Activated CD8-positive, alpha-beta memory T cell treated with anti-CD3 and anti-CD28 coated beads, Interleukin-2, amount 50 U/mL, for 1 hour (primary cell): ENCODE results near the gene HHAT.

Experiments
- DNase-seq: peaks from one replicate; pipeline ENCODE4 v3.0.0-alpha.2; 2020; ENCODE audit errors: extremely low read depth

Gene HHAT

DNA sequence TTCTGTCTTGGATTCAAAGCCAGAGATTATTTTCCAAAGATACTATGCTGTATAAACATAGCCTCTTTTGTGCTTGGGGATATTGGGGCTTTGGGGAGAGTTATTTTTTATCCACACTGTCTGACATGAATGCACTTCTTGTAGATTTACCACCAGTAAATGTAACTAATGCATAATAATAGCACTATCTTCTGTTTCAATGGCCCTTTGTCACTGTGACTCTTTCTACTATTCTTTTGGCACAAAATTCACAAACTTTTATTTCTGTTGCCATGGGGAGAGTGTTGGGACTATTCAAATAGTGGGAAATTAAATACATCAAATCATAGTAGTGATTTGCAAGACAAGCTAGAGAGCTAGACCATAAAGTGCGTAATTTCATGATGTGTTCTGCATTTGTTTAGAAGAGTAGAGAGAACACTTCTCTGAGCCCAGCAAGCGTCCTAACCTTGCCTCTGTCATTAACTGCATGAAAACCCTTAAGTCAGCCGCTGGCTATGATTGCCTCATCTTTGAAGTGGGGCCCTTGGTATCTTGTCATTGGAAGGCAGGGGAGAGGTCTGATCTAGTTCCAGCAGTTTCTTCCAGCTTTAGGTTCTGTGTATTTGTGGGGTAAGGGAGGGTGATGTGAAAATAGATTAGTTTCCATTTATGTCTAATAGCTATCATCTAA lies 154.4 kb downstream of the HHAT start:
- no peak for DNase-seq

DNA sequence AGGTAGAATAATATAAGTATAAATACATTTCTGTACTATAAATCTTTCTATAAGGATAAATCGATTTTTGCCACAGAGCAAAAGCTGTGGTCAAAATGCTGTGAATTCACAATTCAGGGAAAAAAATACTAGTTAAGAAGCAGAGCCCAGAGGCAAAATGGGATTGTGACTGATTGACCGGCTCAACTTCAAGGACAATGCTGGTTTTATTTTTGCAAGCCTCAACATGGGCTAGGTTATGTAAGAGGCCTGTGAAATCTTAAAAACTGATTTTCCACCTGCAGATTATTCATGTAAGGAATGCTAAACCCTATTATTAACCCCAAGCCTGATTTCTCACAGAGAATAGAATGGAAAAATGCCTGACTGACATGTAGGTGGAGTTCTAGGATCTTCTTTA lies 155.1 kb downstream of the HHAT start:
- no peak for DNase-seq

DNA sequence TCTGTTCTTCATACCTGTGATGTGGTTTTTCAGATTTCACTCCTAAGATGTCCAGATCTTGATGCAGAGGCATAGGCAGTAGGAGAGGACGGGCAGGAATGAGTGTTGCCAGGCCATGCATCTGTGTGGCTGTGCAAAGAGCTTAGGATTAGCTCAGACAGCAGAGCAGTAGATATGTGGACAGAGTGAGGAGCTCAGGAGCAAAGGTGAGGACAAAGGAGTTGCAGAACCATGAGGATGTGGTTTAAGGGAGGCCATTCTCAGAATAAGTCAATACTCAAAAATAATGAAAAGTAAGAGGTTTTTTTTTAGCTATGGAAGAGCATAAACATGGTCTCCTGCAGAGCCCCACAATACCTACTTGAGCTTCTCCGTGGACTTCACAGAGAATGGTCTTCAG lies 158.3 kb downstream of the HHAT start:
- no peak for DNase-seq

DNA sequence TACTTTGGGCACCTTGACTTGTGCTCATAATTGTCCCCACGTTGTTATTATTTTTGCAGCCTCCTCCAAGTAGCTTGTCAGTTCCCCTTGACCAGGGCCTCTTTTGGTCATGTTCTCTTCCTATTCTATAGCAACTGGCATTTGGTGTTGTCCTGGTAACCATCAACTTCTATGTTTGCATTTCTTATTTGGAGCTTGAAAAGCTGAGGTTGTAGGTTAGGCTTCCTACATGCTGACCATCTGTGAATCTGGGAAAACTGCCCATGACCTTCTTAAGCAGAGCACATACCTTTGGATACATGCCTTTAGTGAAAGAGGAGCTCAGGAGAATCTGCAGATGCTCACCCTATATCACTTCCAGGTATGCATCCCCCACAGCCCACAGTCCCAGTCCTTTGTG lies 160.8 kb downstream of the HHAT start:
- no peak for DNase-seq

DNA sequence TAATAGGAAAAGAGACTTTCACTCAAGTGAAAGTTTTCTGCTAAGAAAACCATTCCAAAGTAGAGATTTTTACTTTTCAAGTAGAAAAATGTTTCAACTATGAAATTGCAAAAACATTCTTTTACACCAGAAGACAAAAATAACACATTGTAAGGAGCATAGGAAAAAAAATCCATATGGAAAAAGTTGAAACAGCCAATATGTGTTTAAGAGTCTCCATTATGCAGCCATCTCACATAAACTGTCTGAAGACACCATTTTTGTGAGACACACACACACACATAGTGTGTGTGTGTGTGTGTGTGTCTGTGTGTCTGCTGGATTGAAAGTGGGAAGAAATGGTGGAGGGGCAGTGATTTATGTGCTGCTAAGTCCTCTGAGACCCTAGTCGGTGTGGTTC lies 162.1 kb downstream of the HHAT start:
- no peak for DNase-seq

DNA sequence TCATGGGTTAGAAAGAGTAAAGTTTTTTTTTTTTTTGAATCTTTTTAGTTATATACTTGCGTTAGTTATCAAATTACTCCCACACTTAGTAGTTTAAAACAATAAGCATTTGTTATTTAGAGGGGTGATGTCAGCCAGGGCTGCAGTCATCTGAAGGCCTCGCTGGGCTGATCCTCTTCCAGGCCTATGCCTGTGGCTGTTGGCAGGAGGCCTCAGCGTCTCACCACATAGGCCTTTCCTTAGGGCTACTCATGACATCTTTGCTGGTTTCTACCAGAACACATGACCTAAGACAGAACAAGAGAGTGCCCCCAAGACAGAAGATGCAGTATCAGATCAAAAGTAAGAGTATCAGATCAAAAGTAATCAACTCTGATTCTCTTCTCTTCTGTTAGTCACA lies 167.4 kb downstream of the HHAT start:
- DNase-seq: no peak

DNA sequence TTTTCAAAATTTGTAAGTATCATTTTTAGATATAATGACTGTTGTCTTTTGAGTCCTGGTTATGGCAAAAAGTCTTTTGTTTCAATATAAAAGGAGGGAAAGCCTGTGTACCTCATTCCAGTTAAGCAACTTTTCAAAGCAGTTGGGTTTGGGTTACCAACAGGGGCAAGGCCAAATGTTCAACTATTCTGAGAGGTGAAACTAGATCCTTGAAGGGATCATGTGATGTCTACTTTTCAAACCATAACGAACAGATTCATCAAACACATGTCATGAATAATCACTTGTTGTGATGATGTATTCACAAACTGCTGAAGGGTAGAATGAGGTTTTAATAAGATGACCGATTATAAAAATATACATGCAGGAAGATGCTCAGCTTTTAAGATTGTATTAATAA lies 171.3 kb downstream of the HHAT start:
- no peak for DNase-seq

DNA sequence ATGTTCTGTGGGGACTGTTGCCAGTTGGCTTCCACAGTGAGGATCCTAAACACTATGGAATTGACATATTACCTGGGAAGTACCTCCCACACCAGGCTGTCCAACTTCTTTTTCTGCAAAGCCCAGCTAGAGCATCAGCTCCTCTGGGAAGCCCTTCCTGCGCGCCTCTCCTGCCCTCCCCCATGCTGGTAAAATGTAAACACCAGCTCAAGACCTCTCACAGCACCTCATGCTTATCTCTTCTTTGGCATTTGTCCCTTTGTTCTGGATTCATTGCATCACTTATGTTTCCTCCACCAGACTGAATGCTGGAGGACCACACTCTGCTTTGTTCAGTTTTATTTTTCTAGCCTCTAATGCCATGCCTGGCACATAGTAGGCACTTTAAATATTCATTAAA lies 172.1 kb downstream of the HHAT start:
- DNase-seq: no peak

DNA sequence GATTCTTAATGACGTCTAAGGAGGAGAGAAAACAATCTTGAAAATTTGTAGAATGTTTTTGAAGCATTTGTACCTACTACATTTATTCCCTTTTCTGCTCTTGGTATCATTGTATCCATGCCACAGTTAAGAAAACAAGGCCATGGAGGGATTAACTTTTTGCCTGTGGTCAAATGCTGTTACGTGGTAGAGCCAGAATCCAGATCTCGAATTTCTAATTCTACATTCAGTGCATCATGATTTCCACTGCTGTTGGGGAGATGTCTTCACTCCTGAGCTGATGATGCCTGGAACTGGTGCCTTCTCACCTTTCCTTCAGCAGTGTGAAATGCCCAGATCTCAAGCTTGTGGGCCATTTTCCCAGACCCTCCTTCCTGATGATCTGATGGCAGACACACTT lies 175.6 kb downstream of the HHAT start:
- DNase-seq: no peak

DNA sequence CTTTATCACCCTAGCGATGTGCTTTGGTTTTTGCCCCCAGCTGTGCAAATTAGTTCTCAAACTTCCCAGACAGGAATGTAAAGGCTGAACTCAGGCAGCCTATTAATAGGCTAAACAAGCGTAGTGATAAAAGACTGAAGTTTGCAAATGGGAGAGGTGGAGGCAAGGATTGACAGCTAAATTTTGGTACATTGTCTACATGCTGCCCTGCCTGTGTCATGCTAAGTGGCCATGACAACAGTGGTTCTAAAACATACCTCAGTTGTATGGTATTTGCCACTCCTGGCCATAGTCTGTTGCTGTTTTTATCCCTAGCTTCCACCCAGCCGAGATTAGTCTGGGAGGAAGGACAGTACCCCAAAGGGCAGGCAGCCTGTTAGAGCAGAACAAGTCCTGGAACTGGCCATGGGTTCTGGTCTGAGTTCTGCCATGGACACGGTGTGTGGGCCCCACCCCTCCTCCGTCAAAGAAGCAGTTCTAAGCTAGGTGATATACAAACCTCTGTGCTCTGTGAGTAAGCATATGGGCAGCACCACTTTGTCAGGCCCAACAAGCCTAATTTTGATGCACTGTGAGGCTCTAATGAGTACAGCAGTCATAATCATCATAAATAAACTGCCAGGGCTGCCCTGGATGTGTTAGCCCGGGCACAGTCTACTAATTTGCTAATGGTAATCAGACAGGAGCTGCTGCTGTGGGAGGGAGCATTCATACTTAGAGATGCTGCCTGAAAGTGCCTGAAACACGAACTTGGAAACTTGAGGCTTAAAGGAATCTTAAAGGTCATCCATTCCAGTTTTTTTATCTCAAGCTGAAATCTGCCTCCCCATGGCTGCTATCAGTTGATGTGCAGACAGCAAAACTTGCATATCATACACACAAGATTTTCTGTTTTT lies 177.1 kb downstream of the HHAT start:
- DNase-seq: no peak

DNA sequence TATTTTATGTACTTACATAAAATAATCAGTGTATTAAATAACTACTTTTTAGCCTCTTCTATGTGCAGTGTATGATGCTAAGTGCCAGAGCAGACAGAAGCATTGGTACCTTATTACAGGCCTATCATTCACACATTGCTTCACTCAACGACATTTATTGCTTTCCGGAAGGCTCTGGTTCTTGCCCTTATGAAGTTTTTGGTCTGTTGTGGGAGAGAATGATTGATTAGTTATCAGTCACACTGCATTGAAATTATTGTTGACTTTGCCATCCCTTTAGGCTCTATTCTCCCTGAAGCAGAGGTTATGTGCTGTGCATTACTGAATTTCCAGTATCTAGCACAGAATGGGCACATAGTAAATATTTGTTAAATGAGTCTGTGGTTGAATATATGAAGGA lies 178.0 kb downstream of the HHAT start:
- no peak for DNase-seq

DNA sequence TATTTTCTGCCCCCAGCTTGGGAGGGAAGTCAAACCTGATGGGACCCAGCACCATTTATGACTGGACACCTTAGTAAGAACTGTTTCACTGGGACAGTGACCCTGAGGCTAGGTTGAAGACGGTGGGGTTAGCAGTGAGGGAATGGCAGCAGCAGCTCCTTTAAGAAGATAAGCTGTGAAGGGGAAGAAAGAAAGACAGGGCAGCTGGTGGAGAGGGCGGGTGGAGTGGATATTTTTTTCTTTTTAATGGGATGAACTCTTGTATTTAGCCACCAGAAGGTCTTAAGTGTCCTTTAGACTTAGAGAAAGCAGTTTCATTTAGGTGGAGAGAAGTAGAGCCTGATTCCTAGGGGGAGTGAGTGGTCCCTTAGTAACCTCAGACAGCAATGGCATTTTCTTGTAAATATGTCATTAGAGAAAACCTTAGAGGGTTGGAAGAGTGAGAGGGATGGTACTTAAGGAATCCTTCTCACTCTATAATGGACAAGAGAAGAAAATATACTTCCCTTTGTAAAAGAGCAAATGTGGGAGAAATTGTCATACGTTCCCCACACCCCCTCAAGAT lies 187.5 kb downstream of the HHAT start:
- DNase-seq: no peak

DNA sequence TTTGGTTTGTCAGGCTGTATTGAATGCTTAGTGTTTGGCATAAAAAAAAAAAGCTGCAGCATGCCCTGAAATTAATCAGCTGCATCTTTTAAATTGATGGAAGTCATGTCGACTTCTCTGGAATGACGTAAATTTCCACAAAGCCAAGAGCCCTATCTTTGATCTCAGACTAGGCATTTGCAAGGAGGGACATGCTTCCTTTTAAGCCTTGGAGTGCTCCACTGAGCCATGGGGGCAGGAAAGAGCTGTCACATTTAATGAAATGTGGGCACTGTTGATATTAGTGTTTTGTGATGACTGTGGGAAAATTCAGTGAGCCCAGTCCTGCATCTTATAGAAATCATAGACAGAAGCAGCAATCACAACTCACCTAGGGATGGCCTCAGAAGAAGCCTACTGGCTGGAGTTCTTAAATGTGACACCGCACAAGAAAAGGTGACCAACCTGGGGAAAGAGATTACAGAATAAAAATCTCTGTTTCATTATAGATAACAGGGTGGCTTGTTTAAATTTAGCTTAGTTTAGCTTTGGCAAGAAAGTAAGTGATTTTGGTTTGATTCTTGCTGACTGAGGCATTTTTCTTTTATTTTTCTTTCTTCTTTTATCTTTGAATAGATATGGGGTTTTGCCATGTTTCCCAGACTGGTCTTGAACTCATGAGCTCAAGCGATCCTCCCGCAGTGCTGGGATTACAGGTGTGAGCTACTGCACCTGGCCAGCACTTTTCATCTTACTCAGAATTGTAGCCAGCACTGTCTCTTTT lies 188.2 kb downstream of the HHAT start:
- no peak for DNase-seq

DNA sequence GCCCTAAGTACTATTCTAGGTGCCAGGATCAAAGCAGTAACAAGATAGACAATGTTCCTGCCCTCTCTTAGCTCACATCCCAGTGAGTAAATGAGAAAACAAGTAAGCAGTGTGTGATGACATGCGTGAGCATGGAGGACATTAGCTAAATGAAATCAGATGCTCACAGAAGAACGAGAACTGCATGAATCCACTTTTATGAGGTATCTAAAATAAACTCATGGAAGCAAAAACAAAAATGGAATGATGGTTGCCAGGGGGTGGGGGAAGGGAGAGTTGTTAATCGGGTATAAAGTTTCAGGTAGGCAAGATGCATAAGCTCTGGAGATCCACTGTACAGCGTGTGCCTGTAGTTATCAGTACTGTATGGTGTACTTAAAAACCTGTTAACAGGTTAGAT lies 195.1 kb downstream of the HHAT start:
- DNase-seq: no peak

DNA sequence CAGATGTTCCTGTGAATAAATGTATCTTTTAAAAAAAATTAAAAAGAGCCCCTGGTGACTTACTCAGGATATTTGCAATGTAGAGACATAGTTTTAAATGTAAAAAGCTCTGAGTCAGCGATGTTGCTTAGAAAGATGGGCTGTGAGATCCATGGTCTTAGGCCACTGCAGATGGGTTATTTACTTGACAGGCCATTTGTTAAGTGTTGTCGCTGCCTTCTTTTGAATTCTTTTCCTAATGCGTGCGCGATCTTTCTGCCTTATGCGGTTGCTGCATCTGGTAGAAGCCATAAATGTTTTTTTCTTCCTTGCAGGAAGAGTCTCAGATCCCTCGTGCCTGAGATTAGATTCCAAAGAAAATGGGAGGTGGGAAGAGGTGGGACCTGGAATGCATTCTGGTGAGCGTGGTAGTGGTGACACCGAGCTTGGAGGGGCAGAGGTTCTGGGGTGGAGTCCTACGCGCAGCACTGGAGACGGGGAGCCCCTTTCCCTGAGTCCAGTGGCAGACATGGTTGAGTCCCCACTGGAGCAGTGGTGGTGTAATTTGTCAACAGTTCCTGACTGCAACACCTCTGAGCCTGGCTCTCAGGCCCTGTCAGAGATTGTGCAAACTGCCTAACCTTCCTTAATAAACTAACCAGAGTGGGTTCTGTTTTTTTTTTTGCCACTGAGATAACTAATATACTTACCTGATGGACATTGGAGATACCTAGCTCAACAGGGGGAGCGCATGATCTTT lies 197.2 kb downstream of the HHAT start:
- DNase-seq: no peak

DNA sequence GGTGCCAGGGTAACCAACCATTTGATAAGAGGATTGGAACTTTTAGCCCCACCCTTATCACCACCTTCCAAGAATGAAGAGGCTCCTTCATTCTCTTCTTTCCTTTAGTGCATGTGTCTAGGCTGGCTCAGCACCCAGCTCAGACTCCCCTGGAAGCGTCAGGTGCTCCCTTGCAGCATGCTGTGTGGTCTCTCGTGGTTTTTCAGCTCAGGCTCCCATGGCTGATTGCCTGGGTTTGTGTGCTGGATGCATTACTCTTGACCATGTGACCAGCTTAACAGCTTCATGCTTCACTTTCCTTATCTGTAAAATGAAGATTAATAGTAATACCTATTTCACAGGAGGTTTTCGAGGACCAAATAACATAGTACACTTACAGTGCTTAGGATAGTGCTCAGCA lies 198.4 kb downstream of the HHAT start:
- no peak for DNase-seq

DNA sequence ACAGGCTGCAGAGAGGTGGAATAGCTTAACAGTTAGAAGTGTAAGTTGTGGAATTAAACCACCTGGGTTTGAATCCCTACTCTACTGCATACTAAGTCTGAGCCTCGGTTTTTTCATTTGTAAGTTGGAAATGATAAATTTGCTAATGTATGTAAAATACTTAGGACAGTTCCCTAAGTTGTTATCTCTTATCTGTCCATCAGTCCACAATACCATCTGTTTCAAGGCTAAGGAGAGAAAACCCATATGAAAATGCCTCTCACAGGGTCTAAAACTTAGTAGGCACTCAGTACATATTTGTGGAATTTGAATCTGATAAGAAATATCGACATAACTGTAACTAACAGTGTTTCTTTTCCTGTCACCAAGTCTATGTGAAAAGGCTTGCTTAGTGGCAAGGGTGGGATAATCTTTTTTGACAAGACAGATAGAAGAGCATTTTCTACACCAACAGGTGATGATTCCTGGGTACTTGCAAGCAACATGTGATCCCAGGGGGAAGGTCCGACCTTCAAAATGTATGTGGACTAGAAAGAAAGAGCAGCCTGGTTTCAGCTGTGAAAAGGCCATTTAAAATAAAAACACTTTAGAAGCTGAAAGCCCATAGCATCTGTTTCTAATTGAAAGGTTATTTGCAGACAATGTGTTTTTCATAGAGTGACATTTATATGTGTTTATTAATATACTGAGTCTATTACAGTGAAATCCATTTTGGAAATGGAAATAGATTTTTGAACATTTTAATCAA lies 202.9 kb downstream of the HHAT start:
- no peak for DNase-seq

DNA sequence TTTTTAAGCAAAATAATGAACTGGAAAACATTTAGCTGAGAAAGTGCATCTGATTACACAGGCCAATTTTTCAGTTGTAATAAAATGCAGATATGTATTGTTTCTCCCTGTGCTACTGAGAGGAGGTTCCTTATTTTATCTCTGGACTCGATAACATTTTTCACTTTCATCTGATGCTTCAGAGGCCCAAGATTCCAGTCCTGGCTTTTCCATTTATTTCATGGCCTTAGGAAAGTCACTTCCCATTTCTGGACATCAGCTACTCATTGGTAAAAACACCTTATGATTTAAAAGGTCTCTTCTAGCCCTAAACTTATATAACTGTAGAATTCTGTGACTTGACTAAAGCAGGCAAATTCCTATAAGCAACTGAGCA lies 203.5 kb downstream of the HHAT start:
- DNase-seq: no peak

DNA sequence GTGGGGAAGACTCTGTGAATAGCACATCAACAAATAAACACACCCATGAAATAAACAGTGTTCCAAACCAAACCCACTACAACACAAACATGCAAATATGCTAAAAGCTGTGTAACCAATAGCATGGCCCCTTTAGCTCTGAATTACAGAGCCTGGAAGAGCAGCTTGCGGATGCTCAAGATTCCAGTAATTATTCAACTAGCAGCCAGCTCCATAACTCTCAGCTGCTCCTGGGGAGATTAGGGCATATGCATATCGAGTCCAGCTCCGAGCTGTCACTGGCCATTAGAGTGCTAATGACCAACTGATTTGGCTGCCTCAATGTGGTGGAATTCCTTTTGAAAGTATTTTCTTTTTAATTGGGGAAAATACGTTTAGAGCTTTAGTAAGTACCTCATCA lies 207.1 kb downstream of the HHAT start:
- no peak for DNase-seq

DNA sequence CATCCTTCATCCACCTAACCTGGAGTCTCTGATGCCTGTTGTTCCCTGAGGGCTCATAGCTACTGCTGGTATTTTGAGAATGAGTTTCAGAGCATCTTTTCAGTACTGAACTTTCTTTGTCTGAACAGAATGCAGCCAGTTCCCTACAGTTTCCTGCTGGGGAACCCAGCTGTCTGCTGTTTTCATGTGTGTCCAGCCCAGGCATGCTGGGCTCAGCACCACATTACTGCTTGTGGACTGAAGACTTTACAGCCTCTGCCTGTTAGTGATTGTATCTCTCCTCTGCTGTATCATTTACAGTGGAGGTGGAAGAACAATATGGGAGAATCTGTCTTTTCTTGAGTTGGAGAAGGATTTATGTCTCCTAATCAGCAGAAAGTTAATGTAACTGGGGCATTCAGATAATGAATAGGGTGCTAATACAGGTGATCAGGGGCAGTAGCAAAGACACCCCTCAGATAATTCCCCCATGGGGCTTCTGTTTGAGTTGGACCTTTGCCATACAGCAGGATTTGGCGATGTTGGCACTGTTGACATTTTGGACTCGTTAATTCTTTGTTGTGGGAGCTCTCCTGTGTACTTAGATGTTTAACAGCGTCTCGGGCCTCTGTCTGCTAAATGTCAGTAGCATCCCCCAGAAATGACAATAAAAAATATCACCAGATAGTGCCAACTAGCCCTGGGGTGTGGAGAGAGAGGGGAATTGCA lies 207.7 kb downstream of the HHAT start:
- DNase-seq: no peak
